NCI-H524 treated with DMSO at 0.1 percent for 48 hours (cell line): Measurements from ENCODE around the gene UBIAD1.
"Not testable (repeated sequence)": the region's sequence is repeated elsewhere in the genome, so short reads cannot be mapped to it uniquely, and the experiment has no call there.

ENCODE experiments used
- DNase-seq: peaks from one replicate; lab custom pipeline; 2025; lab: John Stamatoyannopoulos, UW

Gene UBIAD1

DNA sequence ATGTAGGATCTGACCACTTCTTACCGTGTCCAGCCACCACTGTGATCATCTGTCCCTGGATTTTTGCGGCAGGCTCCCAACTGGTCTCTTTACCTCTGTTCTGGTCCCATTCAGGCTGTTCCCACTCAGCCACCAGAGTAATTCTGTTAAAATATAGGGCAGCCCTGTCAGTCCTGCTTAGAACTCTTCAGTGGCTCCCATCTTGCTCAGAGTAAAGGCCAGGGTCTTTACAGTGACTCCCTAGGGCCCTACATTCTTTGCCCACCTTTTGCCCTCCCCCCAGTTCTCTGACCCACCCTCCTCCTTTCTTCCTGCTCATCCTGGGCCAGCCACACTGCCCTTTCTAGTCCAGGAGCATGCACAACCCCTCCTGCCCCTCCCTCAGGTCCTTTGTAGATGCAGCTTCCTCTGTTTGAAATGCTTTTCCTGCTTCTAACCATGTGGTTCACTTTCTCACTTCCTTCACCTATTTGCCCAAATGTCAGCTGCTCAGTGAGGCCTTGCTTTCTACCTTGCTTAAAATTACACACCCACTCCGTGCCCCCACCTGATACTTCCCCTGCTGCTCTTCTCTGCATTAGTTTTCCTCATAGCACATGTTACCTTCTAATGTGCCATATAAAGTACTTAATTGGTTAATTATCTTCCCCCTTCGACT is 7.8 kb downstream of the UBIAD1 start:
- DNase-seq, result no peak

DNA sequence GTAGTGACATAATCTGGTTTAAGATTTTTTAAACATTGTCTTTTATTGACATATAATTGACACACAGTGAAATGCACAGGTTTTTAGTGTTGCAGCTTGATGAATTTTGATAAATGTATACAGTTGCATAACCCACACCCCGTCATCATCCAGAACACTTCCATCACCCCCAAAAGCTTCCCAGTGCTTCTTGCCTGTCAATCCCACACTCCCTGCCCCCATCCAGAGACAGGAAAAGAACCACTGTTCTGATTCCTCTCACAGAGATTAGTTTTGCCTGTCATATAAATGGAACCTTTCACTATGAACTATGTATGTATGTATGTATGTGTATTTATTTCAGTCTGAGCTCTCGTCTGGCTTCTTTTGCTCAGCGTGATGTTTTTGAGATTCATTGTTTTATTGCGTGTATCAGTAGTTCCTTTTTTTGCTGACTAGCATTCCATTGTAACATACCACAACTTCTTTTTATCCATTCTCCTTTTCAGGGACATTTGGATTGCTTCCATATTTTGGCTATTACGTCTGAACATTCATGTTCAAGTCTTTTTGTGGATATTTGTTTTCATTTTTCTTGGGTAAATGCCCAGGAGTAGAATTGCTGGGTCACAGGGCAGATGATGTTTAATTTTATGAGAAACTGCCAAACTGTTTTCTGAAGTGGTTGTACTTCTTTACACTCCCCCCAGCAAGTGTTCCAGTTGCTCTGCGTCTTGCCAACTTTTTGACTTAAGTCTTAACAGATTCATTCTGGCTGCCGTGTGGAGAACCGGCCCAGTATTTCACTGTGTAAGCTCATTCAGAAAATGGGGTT is 8.7 kb downstream of the UBIAD1 start:
- no peak for DNase-seq

DNA sequence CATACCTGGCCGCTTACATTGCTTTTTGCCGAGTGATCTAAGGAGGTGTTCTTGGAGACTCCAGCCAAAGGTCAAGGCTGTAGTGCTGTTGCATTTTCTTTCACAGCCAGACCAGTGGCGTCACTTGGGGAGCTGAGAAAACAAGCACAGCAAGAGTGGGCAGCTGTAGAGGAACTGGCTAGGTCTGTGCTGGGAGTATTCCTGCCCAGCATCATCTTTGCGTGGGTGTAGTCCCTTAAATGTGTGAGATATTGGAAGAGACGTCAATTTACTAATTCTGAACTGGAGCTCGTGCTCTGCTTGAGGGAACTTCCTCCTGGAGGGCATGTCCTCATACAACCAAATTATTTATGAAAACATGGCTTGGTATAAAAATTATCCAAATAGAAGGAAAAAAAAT is 10.2 kb downstream of the UBIAD1 start:
- DNase-seq, result no peak

DNA sequence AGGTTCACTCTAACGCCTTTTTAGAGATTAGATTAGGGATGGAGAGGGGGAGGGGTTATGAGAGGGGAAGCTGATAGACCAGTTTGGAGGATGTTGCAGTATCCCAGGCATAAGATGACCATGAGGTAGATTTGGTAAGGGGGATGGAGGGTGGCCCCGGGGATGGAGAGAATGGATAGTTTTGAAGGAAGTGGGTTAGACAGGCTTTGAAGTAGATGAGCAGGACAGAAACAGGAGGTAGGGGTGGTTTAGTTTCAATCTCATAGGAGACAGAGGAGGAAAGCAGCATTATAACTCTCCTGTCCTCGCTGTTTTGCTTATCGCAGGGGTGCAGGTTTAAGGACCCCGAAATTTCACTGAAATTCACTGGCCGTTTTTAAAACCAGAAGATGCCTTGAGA is 11.8 kb downstream of the UBIAD1 start:
- DNase-seq, result no peak

DNA sequence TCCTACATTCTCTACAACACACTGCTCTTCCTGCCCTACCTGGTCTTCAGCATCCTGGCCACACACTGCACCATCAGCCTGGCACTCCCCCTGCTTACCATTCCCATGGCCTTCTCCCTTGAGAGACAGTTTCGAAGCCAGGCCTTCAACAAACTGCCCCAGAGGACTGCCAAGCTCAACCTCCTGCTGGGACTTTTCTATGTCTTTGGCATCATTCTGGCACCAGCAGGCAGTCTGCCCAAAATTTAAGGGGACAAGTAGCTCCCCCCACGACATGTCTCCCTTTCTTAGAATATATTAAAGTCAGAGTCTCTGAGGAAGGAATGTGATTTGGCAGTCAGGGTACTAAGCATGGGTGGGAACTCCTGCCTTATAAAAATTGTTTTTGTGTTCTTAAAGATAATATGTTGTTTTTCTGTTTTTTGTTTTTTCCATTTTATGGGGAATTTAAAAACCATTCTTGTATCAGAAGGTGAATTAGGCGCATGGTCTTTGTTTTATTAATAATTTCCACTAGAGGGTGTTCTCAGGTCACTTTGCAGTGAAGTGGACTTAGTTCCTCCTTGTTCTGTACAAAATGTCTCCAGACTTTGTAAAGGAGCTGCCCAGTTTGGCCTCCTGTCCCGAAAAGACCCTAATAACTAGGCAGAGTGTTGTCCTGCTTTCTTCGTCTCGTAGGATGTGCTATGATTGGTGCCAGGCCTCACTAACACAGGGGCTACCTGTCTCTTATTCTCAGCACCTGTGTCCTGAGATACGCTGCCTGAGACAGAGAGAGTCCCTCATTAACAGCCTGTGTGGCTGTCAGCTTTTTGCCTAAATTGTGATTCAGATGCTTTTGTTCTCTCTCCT is 13.1 kb downstream of the UBIAD1 start:
- DNase-seq, result no peak

DNA sequence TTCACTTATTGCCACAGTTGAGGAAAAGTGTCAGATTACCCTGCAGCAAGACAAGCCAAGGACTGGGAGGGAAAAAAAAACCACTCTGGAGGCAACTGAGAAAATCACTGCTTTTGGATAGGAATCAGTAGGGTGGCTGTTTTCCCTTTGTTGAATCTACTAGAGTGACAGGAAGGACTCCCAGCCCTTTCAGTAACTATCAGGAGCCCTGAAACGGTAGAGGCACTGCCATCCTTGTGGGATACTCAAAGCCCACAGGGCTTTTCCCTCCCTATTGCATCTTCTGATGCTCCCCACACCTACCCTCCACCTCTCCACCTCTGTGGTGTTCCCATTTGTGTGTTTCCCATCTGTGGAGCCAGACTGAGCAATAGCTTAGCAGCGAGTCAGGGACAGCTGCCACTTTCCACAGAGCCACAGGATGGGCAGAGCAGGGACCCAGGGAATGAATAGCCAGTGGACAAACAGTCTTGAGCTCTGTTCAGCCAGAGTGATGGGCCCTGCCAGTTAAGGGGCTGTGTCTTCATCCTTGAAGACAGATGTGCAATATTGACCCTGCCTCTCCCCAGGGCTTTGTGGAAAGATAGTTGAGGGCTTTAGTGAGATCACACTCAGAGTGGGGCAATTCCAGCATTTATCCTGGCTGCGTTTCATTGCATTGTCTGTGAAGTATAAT is 13.9 kb downstream of the UBIAD1 start:
- DNase-seq, result no peak

DNA sequence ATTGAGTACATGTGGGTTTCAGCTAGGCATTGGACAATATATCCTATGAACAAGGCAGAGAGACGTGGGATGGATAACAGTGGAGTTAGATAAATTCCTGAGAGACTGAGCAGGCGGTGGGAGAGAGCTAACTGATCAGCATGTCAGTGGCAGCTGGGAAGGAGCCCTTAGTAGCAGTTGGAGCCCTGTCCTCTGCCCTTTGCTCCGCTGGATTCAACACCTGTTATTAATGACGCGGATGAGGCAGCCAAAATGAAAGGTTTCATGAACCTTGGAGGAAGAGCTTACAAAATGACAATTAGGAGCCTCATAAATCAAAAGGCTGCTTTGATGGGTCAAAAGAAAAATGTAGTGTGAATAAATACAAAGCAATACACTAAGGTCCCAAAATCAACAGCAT is 16.1 kb downstream of the UBIAD1 start:
- no peak for DNase-seq

DNA sequence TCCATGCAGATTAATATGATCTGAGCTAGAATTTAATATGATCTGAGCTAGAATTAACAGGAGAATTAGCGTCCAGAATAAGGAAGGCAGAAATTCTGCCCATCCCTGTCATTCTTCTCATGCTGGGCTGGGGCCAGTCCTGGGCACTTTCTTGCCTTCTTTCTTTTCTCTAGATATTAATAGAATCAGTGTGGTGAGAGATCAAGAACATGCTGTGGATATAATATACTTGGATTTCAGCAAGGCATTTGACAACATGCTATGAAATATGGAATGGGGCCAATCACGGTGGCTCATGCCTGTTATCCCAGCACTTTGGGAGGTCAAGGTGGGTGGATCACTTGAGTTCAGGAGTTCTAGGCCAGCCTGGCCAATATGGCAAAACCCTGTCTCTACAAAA is 18.1 kb downstream of the UBIAD1 start:
- DNase-seq, result no peak

DNA sequence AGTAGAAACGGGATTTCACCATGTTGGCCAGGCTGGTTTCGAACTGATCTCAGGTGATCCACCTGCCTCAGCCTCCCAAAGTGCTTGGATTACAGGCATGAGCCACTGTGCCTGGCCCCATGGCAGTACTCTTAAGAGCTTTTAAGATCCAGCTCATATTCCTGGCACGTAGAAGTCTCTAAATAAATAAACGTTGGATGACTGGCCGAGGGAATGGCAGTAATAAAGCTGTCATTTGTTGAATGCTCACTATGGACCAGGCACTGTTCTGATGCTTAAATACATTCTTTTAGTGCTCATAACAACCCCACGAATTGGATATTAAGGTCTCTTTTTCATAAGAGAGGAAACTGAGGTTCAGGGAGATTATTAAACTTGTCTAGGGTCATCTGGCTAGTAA is 20.9 kb downstream of the UBIAD1 start:
- no peak for DNase-seq

DNA sequence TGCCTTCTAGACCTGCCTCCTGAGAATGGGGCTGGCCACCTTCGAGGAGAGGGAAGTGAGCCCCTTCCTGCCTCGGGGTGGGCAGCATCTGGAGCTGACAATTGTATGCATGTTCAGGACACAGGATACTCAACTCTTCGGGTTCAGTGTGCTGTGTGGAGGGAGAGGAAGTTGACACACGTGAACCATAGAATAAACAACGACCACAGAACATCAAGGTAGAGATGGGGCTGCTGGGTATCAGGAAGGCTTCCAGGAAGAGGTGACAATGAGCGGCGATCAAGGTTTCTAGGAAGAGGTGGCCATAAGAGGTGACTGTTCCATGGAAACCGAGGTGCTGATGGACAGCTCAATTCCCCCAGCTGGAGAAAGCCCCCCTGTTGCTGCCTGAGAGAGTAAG is 22.0 kb downstream of the UBIAD1 start:
- no peak for DNase-seq

DNA sequence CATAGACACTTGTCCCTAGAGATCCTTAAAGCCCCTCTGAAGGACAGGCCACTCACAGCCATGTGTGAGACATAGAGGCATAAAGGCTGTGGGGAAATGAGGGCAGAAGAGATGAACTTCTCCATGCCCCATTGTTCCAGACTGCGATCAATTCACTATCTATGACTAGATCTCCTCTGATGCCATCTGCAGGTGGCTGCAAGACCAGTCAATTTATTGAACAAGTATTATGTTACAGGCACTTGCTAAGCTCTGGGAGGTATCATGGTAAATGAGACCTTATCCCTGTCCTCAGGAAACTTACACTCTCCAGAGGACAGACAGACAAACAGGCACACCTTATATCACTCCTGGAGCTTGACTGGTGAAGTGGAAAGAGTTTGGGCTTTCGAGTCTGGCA is 22.9 kb downstream of the UBIAD1 start:
- DNase-seq, result no peak

DNA sequence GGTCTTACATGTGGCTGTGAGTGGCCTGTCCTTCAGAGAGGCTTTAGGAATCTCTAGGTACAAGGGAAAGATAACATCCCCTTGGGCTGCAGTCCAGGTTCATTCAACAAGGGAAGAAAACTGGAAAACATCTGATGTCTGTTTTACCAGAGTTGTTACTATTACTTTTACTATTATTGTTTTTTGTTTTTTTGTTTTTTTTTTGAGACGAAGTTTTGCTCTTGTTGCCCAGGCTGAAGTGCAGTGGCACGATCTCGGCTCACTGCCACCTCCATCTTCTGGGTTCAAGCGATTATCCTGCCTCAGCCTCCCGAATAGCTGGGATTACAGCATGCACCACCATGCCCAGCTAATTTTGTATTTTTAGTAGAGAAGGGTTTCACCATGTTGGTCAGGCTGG is 24.8 kb downstream of the UBIAD1 start:
- DNase-seq, result not testable (repeated sequence)

DNA sequence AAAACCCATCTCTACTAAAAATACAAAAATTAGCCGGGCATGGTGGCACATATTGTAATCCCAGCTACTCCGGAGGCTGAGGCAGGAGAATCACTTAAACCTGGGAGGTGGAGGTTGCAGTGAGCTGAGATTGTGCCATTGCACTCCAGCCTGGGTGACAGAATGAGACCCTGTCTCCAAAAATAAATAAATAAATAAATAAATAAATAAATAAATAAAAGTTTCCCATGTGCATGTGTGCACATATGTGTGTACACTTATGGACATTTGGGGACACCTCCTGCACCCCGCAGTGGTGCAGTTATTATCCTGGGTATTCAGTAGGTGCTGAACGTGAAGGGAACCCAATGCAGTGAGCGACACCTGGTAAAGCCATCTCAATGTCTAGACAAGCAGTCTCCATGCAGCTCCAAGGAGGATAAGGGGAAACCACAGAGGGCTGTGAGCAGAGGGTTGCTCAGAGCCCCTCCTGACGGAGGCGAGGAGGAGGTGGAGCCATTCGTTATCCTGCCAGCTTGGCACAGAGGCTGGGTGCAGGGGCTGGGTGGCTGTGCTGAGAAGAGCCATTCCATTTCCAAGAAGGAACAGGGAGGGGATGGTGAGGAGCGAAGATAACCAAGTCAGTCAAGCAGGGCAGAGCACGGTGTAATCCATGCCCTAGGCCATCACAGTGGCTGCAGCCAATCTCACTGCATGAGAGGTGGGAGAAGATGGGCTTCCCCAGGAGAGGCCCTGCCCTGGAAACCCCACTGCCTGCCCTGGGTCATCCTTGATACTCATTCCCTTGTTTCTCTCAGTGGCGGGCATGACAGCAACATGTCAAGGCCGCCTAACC is 25.6 kb downstream of the UBIAD1 start:
- DNase-seq, result no peak

DNA sequence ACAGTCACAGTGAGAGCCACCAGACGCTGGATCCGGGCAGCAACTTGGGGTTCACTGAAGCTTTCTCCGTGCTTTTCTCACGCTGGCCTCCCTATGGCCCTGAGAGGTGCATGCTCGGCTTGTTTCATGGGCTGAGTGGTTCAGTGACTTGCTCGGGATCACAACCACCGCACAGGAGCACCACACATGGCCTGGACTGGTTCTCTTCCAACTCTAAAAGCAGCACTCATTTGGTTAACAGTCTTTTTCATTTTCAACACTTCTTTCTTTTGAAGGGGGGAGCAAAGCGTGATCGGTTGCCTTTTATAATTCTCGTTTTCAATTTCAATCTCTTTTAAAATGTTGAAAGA is 26.2 kb downstream of the UBIAD1 start:
- DNase-seq, result no peak

DNA sequence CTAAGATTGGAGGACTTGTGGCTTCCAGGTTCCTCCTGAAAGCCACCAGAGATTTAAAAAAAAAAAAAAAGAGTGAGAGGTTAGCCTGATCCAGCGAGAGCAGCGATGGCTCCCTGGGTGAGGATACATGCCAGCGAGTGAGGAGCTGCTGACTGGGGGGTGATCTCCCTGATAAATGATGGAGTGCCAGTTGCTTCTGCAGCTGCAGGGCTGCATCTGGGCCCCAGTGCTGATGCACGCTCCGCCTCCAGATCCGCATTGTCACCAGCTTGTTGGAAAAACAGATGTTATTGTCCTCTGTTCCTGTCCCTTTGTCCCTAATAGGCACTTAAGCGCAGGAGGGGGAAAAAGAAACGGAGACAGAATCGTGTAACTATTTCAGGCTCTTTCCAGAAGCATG is 28.6 kb downstream of the UBIAD1 start:
- DNase-seq, result no peak

DNA sequence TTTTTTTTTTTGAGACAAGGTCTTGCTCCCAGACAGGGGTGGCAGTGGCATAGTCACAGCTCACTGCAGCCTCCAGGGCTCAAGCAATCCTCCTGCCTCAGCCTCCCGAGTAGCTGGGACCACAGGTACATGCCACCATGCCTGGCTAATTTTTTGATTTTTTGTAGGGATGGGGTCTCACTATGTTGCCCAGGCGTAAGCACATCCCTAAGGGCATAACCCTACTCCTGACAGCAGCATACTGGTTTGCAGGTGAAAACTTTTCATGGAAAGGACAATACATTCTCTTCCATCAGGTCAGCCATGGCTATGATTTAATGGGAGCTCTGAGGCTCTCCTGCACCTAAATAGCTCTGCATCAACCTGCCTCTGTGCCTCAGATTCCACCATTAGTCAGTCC is 29.4 kb downstream of the UBIAD1 start:
- no peak for DNase-seq

DNA sequence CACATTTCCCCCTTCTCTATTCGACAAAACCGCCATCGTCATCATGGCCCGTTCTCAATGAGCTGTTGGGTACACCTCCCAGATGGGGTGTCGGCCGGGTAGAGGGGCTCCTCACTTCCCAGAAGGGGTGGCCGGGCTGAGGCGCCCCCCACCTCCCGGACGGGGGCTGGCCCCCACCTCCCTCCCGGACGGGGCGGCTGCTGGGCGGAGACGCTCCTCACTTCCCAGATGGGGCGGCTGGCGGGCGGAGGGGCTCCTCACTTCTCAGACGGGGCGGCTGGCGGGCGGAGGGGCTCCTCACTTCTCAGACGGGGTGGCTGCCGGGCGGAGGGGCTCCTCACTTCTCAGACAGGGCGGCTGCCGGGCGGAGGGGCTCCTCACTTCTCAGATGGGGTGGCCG is 32.5 kb downstream of the UBIAD1 start:
- DNase-seq, result not testable (repeated sequence)

DNA sequence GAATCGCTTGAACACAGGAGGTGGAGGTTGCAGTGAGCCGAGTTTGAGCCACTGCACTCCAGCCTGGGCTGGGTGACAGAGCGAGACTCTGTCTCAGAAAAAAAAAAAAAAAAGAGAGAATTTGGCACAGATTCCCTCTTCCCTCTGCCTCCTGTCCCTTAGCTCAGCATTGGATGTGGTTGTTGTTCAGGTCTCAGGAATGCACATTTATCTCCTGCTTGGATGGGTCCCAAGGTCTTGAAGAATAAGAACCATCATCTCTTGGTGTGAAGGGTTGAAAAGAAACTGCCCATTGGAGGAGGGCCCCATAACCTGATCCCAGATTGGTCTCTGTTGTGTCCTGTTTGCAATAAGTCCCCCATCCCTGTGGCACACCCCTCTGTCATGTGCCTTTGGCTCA is 34.9 kb downstream of the UBIAD1 start:
- DNase-seq, result no peak

DNA sequence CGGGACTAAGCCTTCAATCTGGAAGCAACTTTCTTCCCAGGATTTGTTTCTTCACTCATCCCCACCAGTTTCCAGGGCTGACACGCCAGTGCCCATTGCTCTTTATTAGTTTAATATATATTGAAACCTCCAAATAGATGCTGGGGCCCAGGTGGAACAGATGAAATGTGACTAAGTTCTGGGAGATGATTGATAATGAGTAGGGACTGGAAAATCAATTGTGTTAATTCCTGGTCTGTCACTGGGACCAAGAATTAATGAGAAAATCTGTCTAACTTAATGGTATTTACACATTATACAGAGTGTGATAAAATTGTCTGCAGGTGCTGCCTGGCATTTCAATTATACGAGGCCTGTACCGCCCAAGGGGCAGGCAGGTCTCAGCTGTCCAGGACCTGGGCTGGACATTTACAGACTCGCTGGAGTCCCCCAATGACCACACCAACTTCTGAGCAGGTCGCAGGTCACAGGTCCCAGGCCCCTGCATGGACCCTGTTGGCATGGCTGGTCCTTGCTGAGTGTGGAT is 35.8 kb downstream of the UBIAD1 start:
- DNase-seq, result no peak

DNA sequence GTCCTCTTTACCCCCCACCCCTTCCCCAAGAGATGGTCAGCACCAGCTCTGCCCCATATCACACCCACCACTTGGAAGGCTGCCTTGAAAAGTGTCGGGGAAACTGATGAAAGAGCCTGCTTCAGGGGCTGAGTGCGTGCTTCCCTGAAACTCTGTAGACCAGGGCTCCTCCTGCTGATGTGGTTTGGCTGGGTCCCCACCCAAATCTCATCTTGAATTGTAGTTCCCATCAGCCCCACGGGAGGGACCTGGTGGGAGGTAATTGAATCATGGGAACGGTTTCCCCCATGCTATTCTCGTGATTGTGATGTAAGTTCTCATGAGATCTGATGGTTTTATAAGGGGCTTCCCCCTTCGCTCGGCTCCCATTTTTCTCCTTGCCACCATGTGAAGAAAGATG is 36.4 kb downstream of the UBIAD1 start:
- no peak for DNase-seq
